ENCODE data around the gene MIPOL1.
A peak's percentile ranks its signal among the peaks of the same experiment; 100 is the strongest.

- TF ChIP-seq POLR2A (IDR thresholded peaks at IDR 0.05), result peak; percentile 60
- TF ChIP-seq CTCF (IDR thresholded peaks at IDR 0.05), result no peak
These were observed 397.5 kb downstream of the MIPOL1 start, which contains the start of the genes FOXA1 and TTC6 for GRCh38 chr14:37594971-37595808.
